Mesenchymal stem cell (in vitro differentiated cells and primary cell): ENCODE results near the gene HOXC9.

Experiments
- DNase-seq: peaks from one replicate; pipeline ENCODE4 v3.0.0-alpha.2; 2013
- H2AFZ ChIP-seq: one replicate; pipeline ENCODE4 v1.6.1; 2013; ENCODE audit warnings: low read depth, mild to moderate bottlenecking, control low read depth, inconsistent platforms, low read length, moderate library complexity
- H2AK5ac ChIP-seq: 2 replicates; pipeline ENCODE4 v1.6.1; 2013; ENCODE audit warnings: low read length, moderate library complexity, mild to moderate bottlenecking, inconsistent platforms; ENCODE audit not compliant: severe bottlenecking
- H2BK120ac ChIP-seq: one replicate; pipeline ENCODE4 v1.6.1; 2013; ENCODE audit warnings: low read depth, mild to moderate bottlenecking, inconsistent platforms, low read length, moderate library complexity
- H2BK12ac ChIP-seq, 2 experiments: one replicate each; pipeline ENCODE4 v1.6.1; 2013; ENCODE audit warnings: inconsistent platforms in 2 of 2, low read length in 2 of 2, mild to moderate bottlenecking in 2 of 2, moderate library complexity in 2 of 2, control low read depth in 1 of 2
- H2BK15ac ChIP-seq: one replicate; pipeline ENCODE4 v1.6.1; 2013; ENCODE audit warnings: mild to moderate bottlenecking, low read depth, inconsistent platforms; ENCODE audit not compliant: poor library complexity, severe bottlenecking
- H2BK5ac ChIP-seq: 2 replicates; pipeline ENCODE4 v1.6.1; 2013; ENCODE audit warnings: low read depth, mild to moderate bottlenecking, low read length, control low read depth, inconsistent platforms; ENCODE audit not compliant: poor library complexity, severe bottlenecking
- H3K14ac ChIP-seq, 2 experiments: one replicate each; pipeline ENCODE4 v1.6.1; 2013; ENCODE audit warnings: inconsistent platforms in 2 of 2, low read length in 2 of 2, control low read depth in 1 of 2, mild to moderate bottlenecking in 1 of 2, moderate library complexity in 1 of 2
- H3K18ac ChIP-seq, 2 experiments: one replicate each; pipeline ENCODE4 v1.6.1; 2013; ENCODE audit warnings: inconsistent platforms in 2 of 2, low read length in 2 of 2, control low read depth in 1 of 2, low read depth in 1 of 2, mild to moderate bottlenecking in 1 of 2
- H3K23ac ChIP-seq, 2 experiments: one replicate each; pipeline ENCODE4 v1.6.1; 2013; ENCODE audit warnings: inconsistent platforms in 2 of 2, low read length in 2 of 2, mild to moderate bottlenecking in 2 of 2, moderate library complexity in 2 of 2, control low read depth in 1 of 2
- H3K27ac ChIP-seq: 2 replicates; pipeline ENCODE4 v1.5.1; 2013; ENCODE audit warnings: mild to moderate bottlenecking, moderate library complexity, low read length, control low read depth, inconsistent platforms; ENCODE audit not compliant: poor library complexity, severe bottlenecking
- H3K27me3 ChIP-seq, 2 experiments: 2 replicates each; pipeline versions ENCODE4 v1.6.1 to v1.7.0; 2013; ENCODE audit warnings: low read length in 2 of 2, mild to moderate bottlenecking in 2 of 2, moderate library complexity in 2 of 2, control low read depth in 1 of 2, inconsistent platforms in 1 of 2; ENCODE audit not compliant: control insufficient read depth in 1 of 2, insufficient read depth in 1 of 2
- H3K36me3 ChIP-seq, 2 experiments: 2 replicates each; pipeline versions ENCODE4 v1.6.1 to v1.7.0; 2013; ENCODE audit warnings: low read length in 2 of 2, control low read depth in 1 of 2, inconsistent platforms in 1 of 2, low read depth in 1 of 2, mild to moderate bottlenecking in 1 of 2; ENCODE audit not compliant: insufficient read depth in 2 of 2, control insufficient read depth in 1 of 2
- H3K4ac ChIP-seq, 2 experiments: one replicate each; pipeline ENCODE4 v1.6.1; 2013; ENCODE audit warnings: inconsistent platforms in 2 of 2, low read length in 2 of 2, mild to moderate bottlenecking in 2 of 2, moderate library complexity in 2 of 2, control low read depth in 1 of 2, low read depth in 1 of 2
- H3K4me1 ChIP-seq: 2 replicates; pipeline ENCODE4 v1.6.1; 2013; ENCODE audit warnings: low read depth, low read length, control low read depth; ENCODE audit not compliant: control insufficient read depth, insufficient read depth
- H3K4me2 ChIP-seq: 2 replicates; pipeline ENCODE4 v1.6.1; 2013; ENCODE audit warnings: low read length, mild to moderate bottlenecking, inconsistent platforms; ENCODE audit not compliant: poor library complexity, severe bottlenecking
- H3K4me3 ChIP-seq, 2 experiments: 2 replicates each; pipeline versions ENCODE4 v1.5.1 to v1.7.0; 2013; ENCODE audit warnings: low read length in 2 of 2, mild to moderate bottlenecking in 2 of 2, control low read depth in 1 of 2, low read depth in 1 of 2; ENCODE audit not compliant: insufficient read depth in 1 of 2
- H3K79me1 ChIP-seq: replicated peaks from 2 replicates; pipeline ENCODE4 v1.6.1; 2013; ENCODE audit warnings: mild to moderate bottlenecking, control low read depth, low read length, inconsistent platforms; ENCODE audit not compliant: poor library complexity, severe bottlenecking
- H3K9ac ChIP-seq: 2 replicates; pipeline ENCODE4 v1.7.0; 2013; ENCODE audit warnings: mild to moderate bottlenecking, low read length, moderate library complexity
- H3K9me3 ChIP-seq: 2 replicates; pipeline ENCODE4 v1.7.0; 2013; ENCODE audit warnings: mild to moderate bottlenecking, low read length; ENCODE audit not compliant: control insufficient read depth
- H4K8ac ChIP-seq: one replicate; pipeline ENCODE4 v1.6.1; 2013; ENCODE audit warnings: inconsistent platforms, mild to moderate bottlenecking, low read length, moderate library complexity
- H4K91ac ChIP-seq: one replicate; pipeline ENCODE4 v1.6.1; 2013; ENCODE audit warnings: mild to moderate bottlenecking, low read length, inconsistent platforms
- WGBS: methylation state at CpG from one replicate; pipeline ENCODE4 v1.1.7; 2013; ENCODE audit warnings: mixed read lengths; 5-methylcytosine and 5-hydroxymethylcytosine counted together

The HOXC9 gene

GRCh38 chr12:54038871-54039414 lies 39.0 kb downstream of the HOXC9 start:
- H2BK120ac ChIP-seq = no peak overlapping the region
- no peak for DNase-seq
- H3K4me3 ChIP-seq = peak overlapping the region in 1 of 2 experiments; percentile 70
- no peak overlapping the region for H2BK12ac ChIP-seq
- no peak overlapping the region for H2BK15ac ChIP-seq
- peaks cover 0 to 7% of the 10 kb centered on the region in 2 experiments for H3K27me3 ChIP-seq
- no peaks in the 10 kb centered on the region for H3K9me3 ChIP-seq
- H3K18ac ChIP-seq = no peak overlapping the region
- peaks cover 32% of the 10 kb centered on the region for H3K4me1 ChIP-seq
- H4K8ac ChIP-seq = no peak overlapping the region
- no peak overlapping the region for H3K4me2 ChIP-seq
- H2AK5ac ChIP-seq = no peak overlapping the region
- peaks cover 0 to 12% of the 10 kb centered on the region in 2 experiments for H3K36me3 ChIP-seq
- H2AFZ ChIP-seq = no peak overlapping the region
- WGBS = 65% methylated on average over 9 of the region's 9 CpGs
- no peak overlapping the region for H3K23ac ChIP-seq
- H2BK5ac ChIP-seq = no peak overlapping the region
- H3K14ac ChIP-seq = no peak overlapping the region
- peaks cover 47% of the 10 kb centered on the region for H3K79me1 ChIP-seq
- peak overlapping the region; percentile 59 for H3K9ac ChIP-seq
- H3K4ac ChIP-seq = no peak overlapping the region
- no peak overlapping the region for H3K27ac ChIP-seq
- no peak overlapping the region for H4K91ac ChIP-seq

- DNase-seq = no peak
- H3K79me1 ChIP-seq = peaks cover 49% of the 10 kb centered on the region
- H2AFZ ChIP-seq = no peak overlapping the region
- peaks cover 0 to 10% of the 10 kb centered on the region in 2 experiments for H3K36me3 ChIP-seq
- H3K4me3 ChIP-seq = peak overlapping the region in 1 of 2 experiments; percentile 70
- H4K8ac ChIP-seq = no peak overlapping the region
- H2BK120ac ChIP-seq = no peak overlapping the region
- H2BK5ac ChIP-seq = no peak overlapping the region
- no peak overlapping the region for H3K27ac ChIP-seq
- no peak overlapping the region for H2BK12ac ChIP-seq
- H3K4ac ChIP-seq = no peak overlapping the region
- WGBS = 42% methylated on average over 16 of the region's 16 CpGs
- no peak overlapping the region for H2AK5ac ChIP-seq
- H3K9ac ChIP-seq = peak overlapping the region; percentile 59
- no peak overlapping the region for H4K91ac ChIP-seq
- H3K14ac ChIP-seq = no peak overlapping the region
- H3K4me1 ChIP-seq = peaks cover 27% of the 10 kb centered on the region
- no peak overlapping the region for H3K23ac ChIP-seq
- no peak overlapping the region for H2BK15ac ChIP-seq
- H3K9me3 ChIP-seq = no peaks in the 10 kb centered on the region
- H3K27me3 ChIP-seq = peaks cover 0 to 9% of the 10 kb centered on the region in 2 experiments
- no peak overlapping the region for H3K4me2 ChIP-seq
- no peak overlapping the region for H3K18ac ChIP-seq
Measured at GRCh38 chr12:54039417-54040147, 39.6 kb downstream of the HOXC9 start.

GRCh38 chr12:54040148-54040494 lies 40.2 kb downstream of the HOXC9 start:
- H3K36me3 ChIP-seq = peaks cover 0 to 5% of the 10 kb centered on the region in 2 experiments
- H3K4me1 ChIP-seq = peaks cover 22% of the 10 kb centered on the region
- H2BK5ac ChIP-seq = no peak overlapping the region
- H2BK15ac ChIP-seq = no peak overlapping the region
- H3K27me3 ChIP-seq = peaks cover 0 to 14% of the 10 kb centered on the region in 2 experiments
- H2AFZ ChIP-seq = no peak overlapping the region
- no peak overlapping the region for H2AK5ac ChIP-seq
- no peak overlapping the region for H3K14ac ChIP-seq
- no peak overlapping the region for H3K4ac ChIP-seq
- no peak overlapping the region for H3K4me2 ChIP-seq
- H3K79me1 ChIP-seq = peaks cover 49% of the 10 kb centered on the region
- H4K8ac ChIP-seq = no peak overlapping the region
- peak overlapping the region in 1 of 2 experiments; percentile 70 for H3K4me3 ChIP-seq
- no peak overlapping the region for H4K91ac ChIP-seq
- 83% methylated on average over 4 of the region's 4 CpGs for WGBS
- no peak for DNase-seq
- no peak overlapping the region for H3K23ac ChIP-seq
- no peak overlapping the region for H3K18ac ChIP-seq
- no peak overlapping the region for H3K27ac ChIP-seq
- peak overlapping the region; percentile 59 for H3K9ac ChIP-seq
- no peak overlapping the region for H2BK120ac ChIP-seq
- H2BK12ac ChIP-seq = no peak overlapping the region
- no peaks in the 10 kb centered on the region for H3K9me3 ChIP-seq

GRCh38 chr12:54040648-54041047 lies 40.7 kb downstream of the HOXC9 start:
- H3K9ac ChIP-seq = no peak overlapping the region
- 85% methylated on average over 2 of the region's 3 CpGs for WGBS

More at GRCh38 chr12:54040648-54041047, 40.7 kb downstream of the HOXC9 start:
- Histone ChIP-seq H2BK120ac (no peak overlapping the region), H3K18ac (no peak overlapping the region), H2AK5ac (no peak overlapping the region), H3K23ac (no peak overlapping the region), H3K9me3 (no peaks in the 10 kb centered on the region), H2BK12ac (no peak overlapping the region), H3K79me1 (peaks cover 45% of the 10 kb centered on the region), H3K4me1 (peaks cover 19% of the 10 kb centered on the region), H3K36me3 (peaks cover 0 to 5% of the 10 kb centered on the region in 2 experiments), H3K4me3 (no peak overlapping the region), H3K4me2 (no peak overlapping the region), H3K4ac (no peak overlapping the region), H2BK5ac (no peak overlapping the region), H2AFZ (no peak overlapping the region), H3K14ac (no peak overlapping the region), H2BK15ac (no peak overlapping the region), H4K91ac (no peak overlapping the region), H3K27ac (no peak overlapping the region), H3K27me3 (peaks cover 0 to 15% of the 10 kb centered on the region in 2 experiments), H4K8ac (no peak overlapping the region)
- DNase-seq = no peak
